Left lobe of liver (tissue), 2 donors: ENCODE results near the gene KCNK3. TPM values are rescaled to one million over a fixed set of nuclear protein-coding genes. Genes with fewer than 3 reads are reported as not detected.

Experiments used
- ATAC-seq: fragments of 200-7000 bp; cut with Tn5 transposase; one replicate; pipeline ENCODE4 v1.9.1; 2020; ENCODE audit warnings: mild to moderate bottlenecking, moderate library complexity
- DNase-seq: peaks from one replicate; pipeline ENCODE4 v3.0.0-alpha.2; 2020; ENCODE audit warnings: low spot score
- total RNA-seq: library from RNA; stranded (reverse); gene quantifications from one replicate; pipeline ENCODE4 v1.2.1, GENCODE V29; 2021
- donor health status: DM: no; HTN: no; CAD: no; lungs with moderate emphysema.
- donor health status: DM: no; HTN: yes; CAD: no.

KCNK3 gene
- total RNA-seq, 1 donor from 2014 or later: 0.43 TPM

GRCh38 chr2:26711457-26712161 lies 19.1 kb downstream of the KCNK3 start:
- DNase-seq (no peak), ATAC-seq (no peak)

GRCh38 chr2:26712486-26713465 lies 20.3 kb downstream of the KCNK3 start:
- DNase-seq (no peak), ATAC-seq (no peak)

- DNase-seq (no peak), ATAC-seq (no peak)
Observed at GRCh38 chr2:26715528-26716270, 23.2 kb downstream of the KCNK3 start.

- DNase-seq (no peak), ATAC-seq (no peak)
Observed at GRCh38 chr2:26716340-26716739, 23.8 kb downstream of the KCNK3 start.

GRCh38 chr2:26716769-26717168 lies 24.2 kb downstream of the KCNK3 start:
- no peak for ATAC-seq

GRCh38 chr2:26717362-26717761 lies 24.8 kb downstream of the KCNK3 start:
- ATAC-seq (no peak), DNase-seq (no peak)

More at GRCh38 chr2:26716769-26717168, 24.2 kb downstream of the KCNK3 start:
- no peak for DNase-seq

- no peak for DNase-seq
- no peak for ATAC-seq
Observed at GRCh38 chr2:26718949-26719686, 26.6 kb downstream of the KCNK3 start.

GRCh38 chr2:26720322-26721114 lies 28.0 kb downstream of the KCNK3 start:
- peak; percentile 87 for DNase-seq
- ATAC-seq: peak; percentile 66

- peak; percentile 87 for DNase-seq
- ATAC-seq: peak; percentile 88
Observed at GRCh38 chr2:26721115-26722032, 28.9 kb downstream of the KCNK3 start.

GRCh38 chr2:26722328-26722727 lies 29.8 kb downstream of the KCNK3 start:
- ATAC-seq (no peak), DNase-seq (no peak)

GRCh38 chr2:26722911-26723310 lies 30.4 kb downstream of the KCNK3 start:
- ATAC-seq: no peak
- no peak for DNase-seq

GRCh38 chr2:26723475-26723874 lies 31.0 kb downstream of the KCNK3 start:
- DNase-seq (no peak), ATAC-seq (no peak)

- no peak for ATAC-seq
- peak; percentile 59 for DNase-seq
Observed at GRCh38 chr2:26723991-26724750, 31.6 kb downstream of the KCNK3 start.

GRCh38 chr2:26724784-26725520 lies 32.4 kb downstream of the KCNK3 start:
- DNase-seq: no peak
- no peak for ATAC-seq

- DNase-seq: no peak
- no peak for ATAC-seq
Observed at GRCh38 chr2:26725521-26725820, 32.9 kb downstream of the KCNK3 start.

GRCh38 chr2:26726228-26726627 lies 33.7 kb downstream of the KCNK3 start:
- ATAC-seq (no peak), DNase-seq (no peak)
